ENCODE measurements around the gene GUCY2C.
A peak's percentile ranks its signal among the peaks of the same experiment; 100 is the strongest.
"Not testable (repeated sequence)": the region's sequence is repeated elsewhere in the genome, so short reads cannot be mapped to it uniquely, and the experiment has no call there.

The GUCY2C gene

GRCh38 chr12:14696265-14696741 lies at the start of gene GUCY2C:
GUCY2C (minus strand) TSS chr12:14696599; CDS start chr12:14696448, 151 bp downstream.
- no peak for DNase-seq

- no peak for DNase-seq
Observed at GRCh38 chr12:14743061-14743460, 46.7 kb upstream of the GUCY2C start.

GRCh38 chr12:14741942-14742341 lies 45.5 kb upstream of the GUCY2C start:
- DNase-seq: no peak

GRCh38 chr12:14741153-14741552 lies 44.8 kb upstream of the GUCY2C start:
- DNase-seq: no peak

GRCh38 chr12:14736441-14736840 lies 40.0 kb upstream of the GUCY2C start:
- DNase-seq: not testable (repeated sequence)

- DNase-seq: no peak
Observed at GRCh38 chr12:14731821-14732220, 35.4 kb upstream of the GUCY2C start.

GRCh38 chr12:14729586-14729985 lies 33.2 kb upstream of the GUCY2C start:
- no peak for DNase-seq

- DNase-seq: peak; percentile 23
Observed at GRCh38 chr12:14723763-14724162, 27.4 kb upstream of the GUCY2C start.

- peak; percentile 27 for DNase-seq
Observed at GRCh38 chr12:14716848-14717444, 20.5 kb upstream of the GUCY2C start.

GRCh38 chr12:14714437-14714836 lies 18.0 kb upstream of the GUCY2C start:
- DNase-seq: no peak

GRCh38 chr12:14710632-14711320 lies 14.4 kb upstream of the GUCY2C start:
- DNase-seq: no peak

- DNase-seq: no peak
Observed at GRCh38 chr12:14701809-14702568, 5.6 kb upstream of the GUCY2C start.

GRCh38 chr12:14700935-14701334 lies 4.5 kb upstream of the GUCY2C start:
- DNase-seq: no peak

GRCh38 chr12:14699923-14700322 lies 3.5 kb upstream of the GUCY2C start:
- DNase-seq: no peak

- DNase-seq: no peak
Observed at GRCh38 chr12:14698555-14698954, 2.2 kb upstream of the GUCY2C start.

- DNase-seq: no peak
Observed at GRCh38 chr12:14695715-14696141, 671 bp downstream of the GUCY2C start.

- no peak for DNase-seq
Observed at GRCh38 chr12:14694970-14695369, 1.4 kb downstream of the GUCY2C start.

GRCh38 chr12:14694145-14694714 lies 2.2 kb downstream of the GUCY2C start:
- DNase-seq: no peak

- no peak for DNase-seq
Observed at GRCh38 chr12:14693116-14693515, 3.3 kb downstream of the GUCY2C start.

GRCh38 chr12:14691560-14691959 lies 4.8 kb downstream of the GUCY2C start:
- DNase-seq: no peak

GRCh38 chr12:14689996-14690395 lies 6.4 kb downstream of the GUCY2C start:
- no peak for DNase-seq

GRCh38 chr12:14689144-14689543 lies 7.3 kb downstream of the GUCY2C start:
- DNase-seq: no peak

GRCh38 chr12:14682231-14682630 lies 14.2 kb downstream of the GUCY2C start:
- not testable (repeated sequence) for DNase-seq

Measured in fibroblast of skin of right biceps (primary cell).